Fibroblast of mammary gland (primary cell): ENCODE measurements around the gene HCFC2.

Source experiments
- DNase-seq: peaks from one replicate; pipeline ENCODE4 v3.0.0-alpha.2; 2010; ENCODE audit warnings: low read depth
- H3K4me3 ChIP-seq: 2 replicates; pipeline ENCODE4 v1.5.1; 2011; ENCODE audit warnings: low read depth, mild to moderate bottlenecking, low read length, moderate library complexity; ENCODE audit not compliant: control insufficient read depth
- CTCF ChIP-seq: conservative IDR thresholded peaks from 2 replicates; pipeline ENCODE4 v1.5.1; 2011; ENCODE audit warnings: low read depth, low read length, inconsistent platforms; ENCODE audit not compliant: control insufficient read depth, insufficient read depth

Gene HCFC2

DNA sequence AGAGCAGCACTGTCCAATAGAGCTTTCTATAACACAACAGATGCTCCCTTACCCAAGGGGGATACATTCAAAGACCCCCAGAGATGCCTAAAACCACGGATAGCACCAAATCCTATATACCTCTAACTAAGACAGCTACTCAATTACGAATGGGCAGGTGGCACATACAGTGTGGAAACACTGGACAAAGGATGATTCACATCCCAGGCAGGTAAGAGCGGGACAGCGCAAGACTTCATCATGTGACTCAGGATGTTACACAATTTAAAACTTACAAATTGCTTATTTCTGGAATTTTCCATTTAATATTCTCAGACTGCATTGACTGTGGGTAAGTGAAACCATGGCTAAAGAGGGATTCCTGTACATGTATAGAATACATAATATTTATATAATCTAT is 5.5 kb upstream of the HCFC2 start:
- TF ChIP-seq CTCF: no peak

GRCh38 chr12:104059963-104060362 is 4.4 kb upstream of the HCFC2 start:
- TF ChIP-seq CTCF: no peak

More for the DNA sequence above, 5.5 kb upstream of the HCFC2 start:
- H3K4me3 ChIP-seq: no peak overlapping the region
- DNase-seq: no peak

DNA sequence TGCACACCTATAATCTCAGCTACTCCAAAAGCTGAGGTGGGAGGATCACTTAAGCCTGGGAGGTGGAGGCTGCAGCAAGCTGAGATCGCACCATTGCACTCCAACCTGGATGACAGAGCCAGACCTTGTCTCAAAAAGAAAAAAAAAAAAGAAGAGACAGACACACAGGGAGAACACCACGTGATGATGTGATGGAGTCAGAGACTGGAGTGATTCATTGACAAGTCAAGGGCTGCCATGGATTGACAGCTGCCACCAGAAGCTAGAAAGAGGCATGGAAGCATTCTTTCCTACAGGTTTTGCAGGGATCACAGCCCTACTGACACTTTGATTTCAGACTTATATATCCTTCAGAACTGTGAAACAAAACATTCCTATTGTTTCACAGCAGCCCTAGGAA is 3.5 kb upstream of the HCFC2 start:
- DNase-seq: no peak
- H3K4me3 ChIP-seq: no peak overlapping the region
- TF ChIP-seq CTCF: no peak

More at GRCh38 chr12:104059963-104060362, 4.4 kb upstream of the HCFC2 start:
- no peak for DNase-seq
- no peak overlapping the region for H3K4me3 ChIP-seq

DNA sequence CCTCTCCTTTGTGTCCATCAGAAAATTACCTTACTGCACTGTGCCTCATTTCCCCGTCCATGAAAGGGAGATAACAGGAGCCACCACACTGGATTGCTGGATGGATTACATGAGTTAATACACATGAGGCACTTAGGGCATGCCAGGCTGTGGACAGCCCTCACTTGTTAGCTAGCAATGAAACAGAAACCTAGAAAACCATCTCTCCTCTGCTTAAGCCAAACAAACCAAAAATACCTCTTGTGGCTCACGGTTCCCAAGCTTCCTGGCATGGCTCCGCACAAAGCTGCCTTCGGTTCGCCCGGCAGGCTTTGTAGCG is 660 bp upstream of the HCFC2 start:
- peak overlapping the region; percentile 90 for H3K4me3 ChIP-seq
- DNase-seq: peak; percentile 48
- TF ChIP-seq CTCF: no peak

DNA sequence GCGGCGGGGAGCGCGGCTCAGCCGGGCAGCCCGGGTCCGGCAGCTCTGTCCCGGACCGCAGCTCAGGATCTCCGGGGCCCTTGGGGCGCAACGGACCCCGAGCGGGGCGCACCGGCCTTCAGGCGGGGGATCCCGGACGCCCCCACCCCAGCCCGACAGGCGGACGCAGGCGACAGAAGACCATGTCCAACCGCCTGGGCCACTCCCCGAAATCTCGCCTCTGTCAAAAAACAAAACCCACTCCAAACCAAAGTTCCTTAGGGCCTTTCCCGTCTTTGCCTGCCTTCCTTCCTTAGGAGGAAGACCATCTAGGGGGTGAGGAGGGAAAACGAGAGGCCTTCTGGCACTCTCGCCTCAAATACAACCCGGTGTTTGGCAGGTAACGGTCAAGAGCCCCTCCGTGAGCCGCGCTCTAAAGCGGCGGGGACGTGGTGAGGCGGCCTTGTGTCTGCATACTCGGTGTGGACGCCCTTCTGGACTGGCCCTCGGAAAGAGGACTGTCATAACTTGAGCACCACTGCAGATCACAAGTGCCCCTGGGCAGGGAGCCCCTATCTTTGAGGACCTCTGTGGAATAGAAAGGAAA is 604 bp downstream of the HCFC2 start:
- DNase-seq: no peak
- TF ChIP-seq CTCF: no peak
- peak overlapping the region; percentile 90 for H3K4me3 ChIP-seq

DNA sequence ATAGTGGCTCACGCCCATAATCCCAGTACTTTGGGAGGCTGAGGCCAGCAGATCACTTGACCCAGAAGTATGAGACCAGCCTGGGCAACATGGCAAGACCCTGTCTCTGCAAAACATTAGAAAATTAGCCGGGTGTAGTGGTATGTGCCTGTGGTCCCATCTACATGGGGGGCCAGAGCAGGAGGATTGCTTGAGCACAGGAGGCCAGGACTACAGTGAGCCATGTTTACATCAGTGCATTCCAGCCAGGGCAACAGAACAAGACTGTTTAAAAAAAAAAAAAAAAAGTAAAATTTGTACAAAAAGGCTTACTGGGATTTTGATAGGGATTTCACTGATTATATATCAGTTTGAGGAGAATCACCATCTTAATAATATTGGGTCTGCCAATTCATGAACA is 7.8 kb downstream of the HCFC2 start:
- no peak for DNase-seq
- TF ChIP-seq CTCF: no peak
- H3K4me3 ChIP-seq: no peak overlapping the region

DNA sequence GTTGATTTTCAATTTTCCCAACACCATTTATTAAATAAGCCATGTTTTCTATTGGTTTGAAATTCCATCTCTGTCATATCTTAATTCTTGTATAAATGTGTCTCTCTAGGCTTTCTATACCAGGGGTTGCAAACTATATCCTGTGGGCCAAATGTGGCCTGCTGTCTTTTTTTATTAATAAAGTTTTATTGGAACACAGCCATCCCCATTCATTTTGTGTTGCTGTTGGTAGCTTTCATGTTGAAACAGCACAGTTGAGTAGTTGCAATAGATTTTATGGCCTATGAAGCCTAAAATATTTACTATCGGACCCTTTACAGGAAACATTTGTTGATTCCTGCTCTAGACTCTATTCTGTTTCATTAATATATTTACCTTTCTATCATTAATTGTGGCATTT is 9.4 kb downstream of the HCFC2 start:
- TF ChIP-seq CTCF: no peak
- H3K4me3 ChIP-seq: no peak overlapping the region
- no peak for DNase-seq
